ENCODE data around the gene PPP2R2B. TPM values are rescaled to one million over a fixed set of nuclear protein-coding genes. Genes with fewer than 3 reads are reported as not detected.

Gene PPP2R2B
- polyA plus RNA-seq, 2 of the 4 experiments (the other 2 are of a cell fraction) = not detected

- no peak overlapping the region for H3K4me2 ChIP-seq
- no peak overlapping the region for H3K4me3 ChIP-seq
- H3K9me3 ChIP-seq = no peaks in the 10 kb centered on the region
- POLR2A ChIA-PET = no interaction called here
- no peak for DNase-seq (ENCODE audit: low read depth in 1 of 2, low spot score in 1 of 2)
- no peak for FAIRE-seq
- 7% methylated on average over 3 of the region's 3 CpGs for WGBS (ENCODE audit: missing lambda C conversion rate)
- CTCF ChIA-PET = no interaction called here
- H3K4me1 ChIP-seq = no peaks in the 10 kb centered on the region
- TF ChIP-seq JUNB (IDR thresholded peaks at IDR 0.05) = no peak
- ATAC-seq = no peak
- H3K27ac ChIP-seq = no peak overlapping the region
Observed at GRCh38 chr5:146659961-146660360, 218.6 kb downstream of the PPP2R2B start.

DNA sequence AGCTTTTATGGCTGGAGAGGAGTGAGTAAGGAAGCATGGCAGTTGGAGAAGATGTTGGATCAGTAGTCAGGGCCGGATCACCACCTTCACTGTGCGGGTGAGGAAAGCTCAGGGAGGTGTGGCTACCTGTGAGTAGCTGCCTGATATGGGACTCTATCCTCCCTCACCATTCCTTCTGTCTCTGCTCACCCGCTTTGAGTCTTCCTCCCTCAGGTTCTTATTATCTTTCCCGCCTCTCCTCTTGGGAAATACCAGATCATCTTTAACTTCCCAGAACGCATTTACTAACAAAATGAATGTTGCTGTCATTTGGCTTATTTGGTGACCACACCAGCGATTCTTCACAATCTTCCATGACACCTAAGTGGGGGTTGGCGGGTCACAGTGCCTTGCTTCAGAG is 221.9 kb downstream of the PPP2R2B start:
- ATAC-seq (no peak), FAIRE-seq (no peak), DNase-seq (ENCODE audit: low read depth in 1 of 2, low spot score in 1 of 2) (no peak)
- Histone ChIP-seq H3K4me2 (no peak overlapping the region), H3K9me3 (no peaks in the 10 kb centered on the region), H3K27ac (no peak overlapping the region), H3K4me3 (no peak overlapping the region), H3K4me1 (no peaks in the 10 kb centered on the region)
- TF ChIP-seq NPAS2 (CRISPR knock-in tag; IDR thresholded peaks at IDR 0.05; ENCODE audit: borderline replicate concordance) (no peak), ZC3H11A (IDR thresholded peaks at IDR 0.05) (no peak), FOSL2 (IDR thresholded peaks at IDR 0.05) (no peak), FOSL2 (CRISPR knock-in tag; IDR thresholded peaks at IDR 0.05) (no peak), HEYL (CRISPR knock-in tag; IDR thresholded peaks at IDR 0.05) (no peak), POLR2AphosphoS2 (conservative IDR thresholded peaks at IDR 0.05; ENCODE audit: low read length) (no peak)
- 21% methylated on average over 7 of the region's 7 CpGs for WGBS (ENCODE audit: missing lambda C conversion rate)
- CTCF ChIA-PET = no interaction called here
- POLR2A ChIA-PET = no interaction called here

DNA sequence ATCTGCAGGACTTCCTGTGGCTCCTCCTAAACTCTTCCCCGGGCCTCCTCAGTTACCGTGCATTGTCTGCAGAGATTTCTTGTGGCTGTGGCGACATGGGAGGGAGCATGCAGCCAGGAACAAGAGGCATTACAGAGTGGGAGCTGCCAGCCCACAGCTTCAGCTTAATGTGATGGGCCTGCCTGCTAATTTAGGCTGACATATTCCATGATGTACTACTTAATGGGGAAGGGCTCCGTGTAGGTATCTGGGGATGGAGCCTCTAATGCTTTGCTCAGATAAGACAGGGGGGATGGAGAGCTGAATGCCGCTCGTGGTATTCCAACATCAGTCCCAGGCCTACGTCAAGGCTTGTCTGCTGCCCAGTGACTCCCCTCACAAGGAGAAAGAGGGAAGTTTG is 225.0 kb downstream of the PPP2R2B start:
- Histone ChIP-seq H3K9me3 (no peaks in the 10 kb centered on the region), H3K4me3 (no peak overlapping the region), H3K4me2 (no peak overlapping the region), H3K27ac (no peak overlapping the region), H3K4me1 (no peaks in the 10 kb centered on the region)
- POLR2A ChIA-PET = no interaction called here
- FAIRE-seq = no peak
- no peak for DNase-seq (ENCODE audit: low read depth in 1 of 2, low spot score in 1 of 2)
- no peak for ATAC-seq
- CTCF ChIA-PET = no interaction called here
- TF ChIP-seq RFX5 (IDR thresholded peaks at IDR 0.05) = no peak
- TF ChIP-seq, protein P1, sequence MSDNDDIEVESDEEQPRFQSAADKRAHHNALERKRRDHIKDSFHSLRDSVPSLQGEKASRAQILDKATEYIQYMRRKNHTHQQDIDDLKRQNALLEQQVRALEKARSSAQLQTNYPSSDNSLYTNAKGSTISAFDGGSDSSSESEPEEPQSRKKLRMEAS (IDR thresholded peaks at IDR 0.05) = no peak
- no peak for TF ChIP-seq ZC3H11A (IDR thresholded peaks at IDR 0.05)
- TF ChIP-seq RAD21 (conservative IDR thresholded peaks at IDR 0.05 in 1 of 2, IDR thresholded peaks at IDR 0.05 in 1 of 2) = no peak
- 17% methylated on average over 7 of the region's 7 CpGs for whole genome bisulfite sequencing (ENCODE audit: missing lambda C conversion rate)

GRCh38 chr5:146652547-146652946 is 226.0 kb downstream of the PPP2R2B start:
- Histone ChIP-seq H3K27ac (no peak overlapping the region), H3K9me3 (no peaks in the 10 kb centered on the region), H3K4me1 (no peaks in the 10 kb centered on the region), H3K4me2 (no peak overlapping the region), H3K4me3 (no peak overlapping the region)
- 0% methylated on average over 1 of the region's 1 CpG for WGBS (ENCODE audit: missing lambda C conversion rate)
- ATAC-seq (no peak), FAIRE-seq (no peak), DNase-seq (ENCODE audit: low read depth in 1 of 2, low spot score in 1 of 2) (no peak)
- POLR2A ChIA-PET = no interaction called here
- TF ChIP-seq CHD4 (IDR thresholded peaks at IDR 0.05; ENCODE audit: borderline replicate concordance) (no peak), RCOR1 (IDR thresholded peaks at IDR 0.05; ENCODE audit: low read depth, low read length) (no peak), KDM1A (IDR thresholded peaks at IDR 0.05; ENCODE audit: low read depth) (no peak), CEBPB (IDR thresholded peaks at IDR 0.05) (no peak)
- CTCF ChIA-PET = no interaction called here

DNA sequence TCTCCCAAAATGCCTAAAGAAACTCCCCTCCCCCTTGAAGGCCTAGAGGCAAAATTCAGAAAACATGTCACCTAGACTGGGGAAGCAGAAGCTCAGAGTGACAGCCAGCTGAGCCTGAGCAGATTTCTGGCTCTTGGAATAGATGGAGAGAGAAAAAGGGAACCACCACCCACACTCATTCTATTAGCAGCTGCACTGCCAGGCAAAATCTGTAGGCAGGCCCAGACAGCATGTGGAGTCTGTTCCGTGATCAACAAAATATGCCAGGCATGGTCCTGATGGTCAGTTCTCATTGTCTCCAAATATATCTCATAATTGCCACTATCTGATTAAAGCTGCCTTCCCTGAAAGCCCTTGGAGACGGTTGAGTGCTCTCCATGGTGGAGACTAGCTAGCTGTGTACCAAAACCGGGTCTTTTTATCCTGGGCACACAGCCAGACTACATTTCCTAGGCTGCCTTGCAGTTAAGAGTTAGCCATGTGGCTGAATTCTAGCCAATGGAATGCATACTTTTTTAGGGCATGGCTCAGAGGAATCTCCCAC is 230.8 kb downstream of the PPP2R2B start:
- no peak for ATAC-seq
- no peak for TF ChIP-seq NPAS2 (CRISPR knock-in tag; IDR thresholded peaks at IDR 0.05; ENCODE audit: borderline replicate concordance)
- no peak for TF ChIP-seq HOXA7 (CRISPR knock-in tag; IDR thresholded peaks at IDR 0.05)
- no peak for TF ChIP-seq TFCP2L1 (CRISPR knock-in tag; IDR thresholded peaks at IDR 0.05)
- no peak for TF ChIP-seq FOSB (CRISPR knock-in tag; IDR thresholded peaks at IDR 0.05)
- TF ChIP-seq POLR2AphosphoS2 (conservative IDR thresholded peaks at IDR 0.05; ENCODE audit: low read length) = no peak
- no peak for TF ChIP-seq ESRRA (IDR thresholded peaks at IDR 0.05; ENCODE audit: borderline replicate concordance, low read length)
- no peak for TF ChIP-seq HEYL (CRISPR knock-in tag; IDR thresholded peaks at IDR 0.05)
- no peak for TF ChIP-seq E2F6 (IDR thresholded peaks at IDR 0.05; ENCODE audit: borderline replicate concordance, low read depth)
- no peak for TF ChIP-seq GATA3 (IDR thresholded peaks at IDR 0.05; ENCODE audit: borderline replicate concordance)
- TF ChIP-seq BHLHE40 (IDR thresholded peaks at IDR 0.05; ENCODE audit: low read depth, low read length) = no peak
- TF ChIP-seq PHF8 (IDR thresholded peaks at IDR 0.05; ENCODE audit: borderline replicate concordance, low read depth) = no peak
- no peak for TF ChIP-seq FOXS1 (CRISPR knock-in tag; IDR thresholded peaks at IDR 0.05)
- no peak for TF ChIP-seq ZSCAN20 (CRISPR knock-in tag; IDR thresholded peaks at IDR 0.05)
- TF ChIP-seq CHD4 (IDR thresholded peaks at IDR 0.05; ENCODE audit: borderline replicate concordance) = no peak
- TF ChIP-seq REST (IDR thresholded peaks at IDR 0.05) = no peak

More for the DNA sequence above, 230.8 kb downstream of the PPP2R2B start:
- ChIA-PET CTCF (no interaction called here), POLR2A (no interaction called here)
- DNase-seq (ENCODE audit: low read depth in 1 of 2, low spot score in 1 of 2) (no peak), FAIRE-seq (no peak)
- no peaks in the 10 kb centered on the region for H3K9me3 ChIP-seq
- H3K4me2 ChIP-seq = no peak overlapping the region
- no peaks in the 10 kb centered on the region for H3K4me1 ChIP-seq
- H3K4me3 ChIP-seq = no peak overlapping the region
- no peak overlapping the region for H3K27ac ChIP-seq
- WGBS (ENCODE audit: missing lambda C conversion rate) = 13% methylated on average over 3 of the region's 3 CpGs
